Effector memory CD4-positive, alpha-beta T cell (primary cell): ENCODE results near the gene POGLUT3.

Source experiments
- DNase-seq, 3 donors: peaks; one replicate each; pipeline ENCODE4 v3.0.0-alpha.2; 2020
- H3K27ac ChIP-seq: 2 replicates; pipeline ENCODE4 v1.7.0; 2013; ENCODE audit warnings: mild to moderate bottlenecking, low read length, moderate library complexity; ENCODE audit not compliant: insufficient read depth, poor library complexity, severe bottlenecking
- H3K27me3 ChIP-seq: replicated peaks from 2 replicates; pipeline ENCODE4 v1.7.0; 2013; ENCODE audit warnings: mild to moderate bottlenecking, low read length; ENCODE audit not compliant: insufficient read depth, control insufficient read depth, poor library complexity, severe bottlenecking
- H3K36me3 ChIP-seq: 2 replicates; pipeline ENCODE4 v1.7.0; 2013; ENCODE audit warnings: mild to moderate bottlenecking, low read length, moderate library complexity; ENCODE audit not compliant: control insufficient read depth, insufficient read depth
- H3K4me1 ChIP-seq: 2 replicates; pipeline ENCODE4 v1.7.0; 2013; ENCODE audit warnings: low read length, mild to moderate bottlenecking; ENCODE audit not compliant: control insufficient read depth, insufficient read depth, poor library complexity, severe bottlenecking
- H3K4me3 ChIP-seq: 2 replicates; pipeline ENCODE4 v1.7.0; 2013; ENCODE audit warnings: low read length, low read depth, mild to moderate bottlenecking; ENCODE audit not compliant: insufficient read depth, poor library complexity, severe bottlenecking
- H3K9me3 ChIP-seq: 2 replicates; pipeline ENCODE4 v1.7.0; 2013; ENCODE audit warnings: mild to moderate bottlenecking, low read length, moderate library complexity; ENCODE audit not compliant: control insufficient read depth

Gene POGLUT3

DNA sequence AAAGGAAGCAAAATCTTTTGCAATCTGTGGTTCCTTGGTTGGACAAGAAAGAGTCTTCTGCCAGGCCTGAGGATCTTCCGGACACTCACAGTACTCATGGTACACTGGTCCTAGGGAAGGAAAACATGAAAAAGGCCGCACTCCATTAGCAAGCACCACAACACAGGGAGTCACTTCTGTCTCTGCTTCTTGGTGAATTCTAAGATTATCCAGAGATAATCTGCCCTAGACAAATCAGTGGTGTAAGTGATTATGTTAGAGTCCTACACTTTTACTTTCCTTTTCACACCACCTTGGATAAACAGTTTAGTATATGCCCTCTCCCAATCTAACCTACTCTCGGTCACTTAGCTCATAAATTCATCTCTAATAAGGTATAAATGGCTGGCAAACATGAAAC, 11.9 kb downstream of the POGLUT3 start:
- Histone ChIP-seq H3K27ac (no peak overlapping the region), H3K27me3 (no peaks in the 10 kb centered on the region), H3K9me3 (no peaks in the 10 kb centered on the region), H3K4me3 (no peak overlapping the region), H3K36me3 (peaks cover 16% of the 10 kb centered on the region), H3K4me1 (no peaks in the 10 kb centered on the region)
- no peak for DNase-seq

DNA sequence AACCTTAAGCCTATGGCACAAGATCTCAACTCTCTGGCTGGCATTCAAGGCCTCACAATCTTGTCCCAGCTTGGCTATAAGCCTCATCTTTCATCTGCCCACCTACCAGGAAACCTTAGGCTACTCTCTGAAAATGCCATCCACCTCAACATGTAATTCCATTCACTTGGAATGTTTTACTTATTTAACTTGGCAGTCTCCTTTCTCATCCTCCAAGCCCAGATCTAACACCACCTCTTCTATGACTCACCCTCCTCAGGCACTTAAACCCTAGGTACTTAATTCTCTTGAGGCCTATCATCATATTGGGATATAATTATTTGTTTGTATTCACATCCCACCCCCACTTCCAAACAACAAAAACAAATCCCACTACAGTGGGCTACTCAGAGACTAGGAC, 15.0 kb downstream of the POGLUT3 start:
- no peak for DNase-seq
- Histone ChIP-seq H3K27me3 (no peaks in the 10 kb centered on the region), H3K9me3 (no peaks in the 10 kb centered on the region), H3K36me3 (peaks cover 13% of the 10 kb centered on the region), H3K27ac (no peak overlapping the region), H3K4me3 (no peak overlapping the region), H3K4me1 (no peaks in the 10 kb centered on the region)

DNA sequence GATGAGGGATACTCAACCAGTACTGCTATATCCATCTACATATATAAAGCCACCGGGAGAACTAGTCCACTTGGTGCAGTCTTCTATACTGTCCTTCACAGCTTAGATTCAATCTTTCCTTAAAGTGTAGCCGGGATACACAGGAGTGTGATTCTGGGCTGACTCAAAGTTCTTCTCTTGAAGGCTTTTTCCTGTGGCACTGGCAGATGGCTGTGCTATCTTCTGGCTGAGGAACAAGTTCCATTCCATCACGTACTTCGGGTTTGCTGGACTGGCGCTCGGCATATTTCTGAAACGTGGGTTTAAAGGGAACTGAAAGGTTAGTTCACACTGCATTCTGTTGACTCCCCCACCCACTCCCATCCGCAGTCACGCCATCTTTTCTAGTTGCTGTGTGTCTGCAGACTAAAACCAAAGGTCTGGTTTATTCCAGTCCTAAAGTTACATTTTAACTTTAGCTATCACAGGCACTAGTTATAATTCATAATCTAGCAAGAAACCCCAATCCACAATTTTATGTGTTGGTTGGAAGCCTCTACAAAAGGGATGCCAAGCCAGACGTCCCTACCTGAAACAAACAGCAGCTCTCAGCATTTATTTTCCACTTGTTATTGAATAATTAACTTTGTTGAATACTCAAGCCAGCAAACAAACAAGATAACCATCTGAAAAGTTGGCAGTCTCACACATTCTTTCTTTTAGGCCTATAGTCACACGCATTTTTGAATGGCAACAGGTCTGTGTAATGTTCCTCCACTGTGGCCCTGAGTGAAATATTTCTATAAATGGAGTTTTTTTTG, 23.3 kb downstream of the POGLUT3 start:
- Histone ChIP-seq H3K27me3 (no peaks in the 10 kb centered on the region), H3K4me1 (no peaks in the 10 kb centered on the region), H3K4me3 (no peak overlapping the region), H3K9me3 (no peaks in the 10 kb centered on the region), H3K36me3 (peaks cover 6% of the 10 kb centered on the region), H3K27ac (no peak overlapping the region)
- no peak for DNase-seq

DNA sequence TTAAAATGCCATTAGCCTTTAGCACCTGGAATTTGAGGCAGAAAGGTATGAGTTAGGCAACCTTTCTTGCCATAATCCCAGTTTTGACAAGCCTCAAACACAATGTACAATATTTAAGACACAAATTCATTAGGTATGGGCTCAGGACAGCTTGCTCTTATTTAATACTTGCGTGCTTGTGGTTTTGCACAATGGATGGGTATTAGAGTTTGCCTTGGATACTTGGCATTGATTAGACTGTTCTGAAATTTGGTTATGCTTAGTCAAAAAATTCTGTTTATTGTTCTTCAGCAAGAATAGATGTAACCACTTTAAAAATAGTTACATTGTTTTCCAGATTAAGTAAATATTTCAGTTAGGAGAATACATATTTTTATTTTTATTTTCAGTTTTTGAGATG, 25.5 kb downstream of the POGLUT3 start:
- Histone ChIP-seq H3K27me3 (no peaks in the 10 kb centered on the region), H3K9me3 (no peaks in the 10 kb centered on the region), H3K27ac (no peak overlapping the region), H3K4me1 (no peaks in the 10 kb centered on the region), H3K36me3 (peaks cover 5% of the 10 kb centered on the region), H3K4me3 (no peak overlapping the region)
- no peak for DNase-seq

DNA sequence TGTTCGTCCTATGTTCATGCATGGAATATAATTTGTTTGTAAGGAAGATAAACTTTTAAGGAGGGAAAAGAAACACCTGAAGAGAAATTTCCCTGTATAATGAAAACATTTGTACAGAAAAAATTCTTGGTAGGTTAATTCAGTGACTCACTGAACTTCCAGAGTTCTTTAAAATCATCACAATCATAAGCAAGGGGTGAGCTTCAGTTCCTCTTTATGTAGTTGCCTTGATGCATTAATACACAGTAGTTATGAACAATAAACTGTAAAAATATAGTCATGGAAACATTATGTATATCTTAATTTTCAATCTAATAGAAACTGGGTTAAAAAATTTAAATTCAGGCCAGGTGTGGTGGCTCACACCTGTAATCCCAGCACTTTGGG, 29.7 kb downstream of the POGLUT3 start:
- no peaks in the 10 kb centered on the region for H3K9me3 ChIP-seq
- H3K36me3 ChIP-seq = no peaks in the 10 kb centered on the region
- H3K4me1 ChIP-seq = no peaks in the 10 kb centered on the region
- no peaks in the 10 kb centered on the region for H3K27me3 ChIP-seq
- no peak for DNase-seq
- H3K27ac ChIP-seq = no peak overlapping the region
- no peak overlapping the region for H3K4me3 ChIP-seq

DNA sequence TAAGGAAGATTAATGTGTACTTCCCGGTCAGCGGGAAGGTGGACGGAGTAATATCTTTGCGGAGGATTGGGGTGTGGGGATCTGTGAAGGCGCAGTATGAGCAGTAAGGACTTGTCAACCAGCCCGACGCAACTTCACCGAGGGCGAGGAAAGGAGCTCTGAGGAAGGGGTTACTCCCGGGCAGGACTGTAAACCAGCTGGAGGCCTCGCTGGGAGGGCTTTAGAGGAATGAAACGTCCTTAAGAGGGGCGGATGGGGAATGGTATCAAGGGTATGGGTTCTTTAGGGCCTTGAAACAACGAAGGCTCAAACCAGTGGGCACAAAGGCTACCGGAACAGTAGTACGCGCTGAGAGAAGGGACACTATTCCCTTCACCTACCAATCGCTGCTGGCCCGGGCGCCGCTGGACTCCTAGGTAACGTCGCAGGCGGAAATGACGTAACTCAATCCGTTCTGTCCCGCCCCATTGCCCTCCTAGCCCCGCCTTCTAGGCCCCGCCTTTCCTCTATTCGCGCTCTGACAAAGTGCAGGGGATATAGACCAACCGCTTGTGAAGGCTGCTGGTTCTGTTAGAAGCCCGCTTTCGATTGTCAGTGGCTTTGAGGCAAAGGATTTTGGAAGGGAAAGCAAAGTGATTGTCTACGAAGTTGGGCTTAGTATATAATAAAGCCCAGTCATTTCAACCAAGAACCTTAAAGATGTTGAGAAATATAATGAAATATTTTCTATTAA, 30.9 kb downstream of the POGLUT3 start, which contains the start of gene C11orf65:
TSS of gene C11orf65 (minus strand) at position 439 of the 733 bp plus-strand sequence. CDS start 5,970 bp downstream, outside the sequence.
- peak within 1 kb of the TSS; percentile 98 for H3K27ac ChIP-seq
- DNase-seq = peak; percentile 92
- no peaks in the 10 kb centered on the region for H3K36me3 ChIP-seq
- H3K9me3 ChIP-seq = no peaks in the 10 kb centered on the region
- H3K27me3 ChIP-seq = no peaks in the 10 kb centered on the region
- H3K4me1 ChIP-seq = no peaks in the 10 kb centered on the region
- H3K4me3 ChIP-seq = peak within 1 kb of the TSS; percentile 74

DNA sequence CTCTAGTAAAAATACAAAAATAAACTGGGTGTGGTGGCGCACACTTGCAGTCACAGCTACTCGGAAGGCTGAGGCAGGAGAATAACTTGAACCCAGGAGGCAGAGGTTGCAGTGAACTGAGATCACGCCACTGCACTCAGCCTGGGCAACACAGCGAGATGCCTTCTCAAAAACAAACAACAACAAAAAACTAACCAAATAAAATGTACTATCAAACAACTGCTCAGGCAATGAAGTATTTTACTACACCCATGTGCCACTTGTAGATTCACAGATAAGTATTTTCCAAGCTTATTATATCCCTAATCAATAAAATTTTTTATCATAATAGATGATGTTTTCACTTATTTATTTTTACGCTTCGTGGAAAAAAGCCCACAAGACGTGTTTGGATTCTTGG, 31.8 kb downstream of the POGLUT3 start:
- no peaks in the 10 kb centered on the region for H3K36me3 ChIP-seq
- no peaks in the 10 kb centered on the region for H3K27me3 ChIP-seq
- no peaks in the 10 kb centered on the region for H3K4me1 ChIP-seq
- no peaks in the 10 kb centered on the region for H3K9me3 ChIP-seq
- peak overlapping the region; percentile 98 for H3K27ac ChIP-seq
- no peak for DNase-seq
- H3K4me3 ChIP-seq = peak overlapping the region; percentile 74

DNA sequence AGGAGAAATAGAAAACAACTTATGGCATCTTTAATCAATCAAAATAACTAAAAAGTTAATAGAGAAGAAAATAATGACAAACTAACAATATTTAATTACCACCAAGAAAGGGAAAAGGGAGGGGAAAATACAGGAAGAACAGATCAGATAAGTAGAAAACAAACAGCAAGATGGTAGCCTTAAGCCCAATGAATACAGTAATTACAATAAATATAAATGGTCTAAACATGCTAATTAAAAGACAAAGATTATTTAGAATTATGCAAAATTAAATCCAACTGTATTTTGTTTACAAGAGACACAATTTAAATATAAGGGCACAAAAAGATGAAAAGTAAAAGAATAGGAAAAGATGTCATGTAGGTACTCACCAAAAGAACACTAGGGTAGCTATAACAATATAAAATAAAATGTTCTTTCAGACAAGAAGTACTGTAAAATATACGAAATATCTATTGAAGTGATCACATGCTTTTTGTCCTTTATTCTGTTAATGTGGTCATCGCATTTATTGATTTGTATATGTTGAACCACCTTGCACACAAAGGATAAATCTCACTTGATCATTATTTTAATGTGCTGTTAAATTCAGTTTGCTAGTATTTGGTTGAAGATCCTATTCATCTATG, 44.9 kb downstream of the POGLUT3 start:
- DNase-seq = no peak
- Histone ChIP-seq H3K4me3 (no peak overlapping the region), H3K27me3 (no peaks in the 10 kb centered on the region), H3K27ac (no peak overlapping the region), H3K9me3 (no peaks in the 10 kb centered on the region), H3K36me3 (no peaks in the 10 kb centered on the region), H3K4me1 (no peaks in the 10 kb centered on the region)
